ENCODE data around the gene ERP44. TPM values are rescaled to one million over a fixed set of nuclear protein-coding genes. Genes with fewer than 3 reads are reported as not detected.

Gene ERP44
- total RNA-seq, 1 experiment from 2014 or later, result 10.1 TPM

- BruUV-seq (replicated peaks), result no TSS peak
- ChIA-PET POLR2A (no interaction called here), CTCF (no interaction called here)
- no peaks in the 10 kb centered on the region; the same call in none of the 2 replicates for H3K36me3 ChIP-seq (ENCODE audit: control insufficient read depth, insufficient read depth, low read length)
- no peak overlapping the region for H3K27ac ChIP-seq (ENCODE audit: low read length)
- no peaks in the 10 kb centered on the region for H3K9me3 ChIP-seq (ENCODE audit: control insufficient read depth, insufficient read depth, low read depth, low read length)
- ATAC-seq, result no peak
- DNase-seq (ENCODE audit: low read depth, low spot score), result no peak
- H3K4me1 ChIP-seq (ENCODE audit: control insufficient read depth, insufficient read depth, low read length), result no peaks in the 10 kb centered on the region
- no peak overlapping the region for H3K4me3 ChIP-seq (ENCODE audit: low read depth in 2 of 2, low read length in 2 of 2)
- TF ChIP-seq CTCF (IDR thresholded peaks at IDR 0.05), result no peak
- TF ChIP-seq, protein P1, sequence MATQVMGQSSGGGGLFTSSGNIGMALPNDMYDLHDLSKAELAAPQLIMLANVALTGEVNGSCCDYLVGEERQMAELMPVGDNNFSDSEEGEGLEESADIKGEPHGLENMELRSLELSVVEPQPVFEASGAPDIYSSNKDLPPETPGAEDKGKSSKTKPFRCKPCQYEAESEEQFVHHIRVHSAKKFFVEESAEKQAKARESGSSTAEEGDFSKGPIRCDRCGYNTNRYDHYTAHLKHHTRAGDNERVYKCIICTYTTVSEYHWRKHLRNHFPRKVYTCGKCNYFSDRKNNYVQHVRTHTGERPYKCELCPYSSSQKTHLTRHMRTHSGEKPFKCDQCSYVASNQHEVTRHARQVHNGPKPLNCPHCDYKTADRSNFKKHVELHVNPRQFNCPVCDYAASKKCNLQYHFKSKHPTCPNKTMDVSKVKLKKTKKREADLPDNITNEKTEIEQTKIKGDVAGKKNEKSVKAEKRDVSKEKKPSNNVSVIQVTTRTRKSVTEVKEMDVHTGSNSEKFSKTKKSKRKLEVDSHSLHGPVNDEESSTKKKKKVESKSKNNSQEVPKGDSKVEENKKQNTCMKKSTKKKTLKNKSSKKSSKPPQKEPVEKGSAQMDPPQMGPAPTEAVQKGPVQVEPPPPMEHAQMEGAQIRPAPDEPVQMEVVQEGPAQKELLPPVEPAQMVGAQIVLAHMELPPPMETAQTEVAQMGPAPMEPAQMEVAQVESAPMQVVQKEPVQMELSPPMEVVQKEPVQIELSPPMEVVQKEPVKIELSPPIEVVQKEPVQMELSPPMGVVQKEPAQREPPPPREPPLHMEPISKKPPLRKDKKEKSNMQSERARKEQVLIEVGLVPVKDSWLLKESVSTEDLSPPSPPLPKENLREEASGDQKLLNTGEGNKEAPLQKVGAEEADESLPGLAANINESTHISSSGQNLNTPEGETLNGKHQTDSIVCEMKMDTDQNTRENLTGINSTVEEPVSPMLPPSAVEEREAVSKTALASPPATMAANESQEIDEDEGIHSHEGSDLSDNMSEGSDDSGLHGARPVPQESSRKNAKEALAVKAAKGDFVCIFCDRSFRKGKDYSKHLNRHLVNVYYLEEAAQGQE (IDR thresholded peaks at IDR 0.05; ENCODE audit: insufficient read depth in 1 of 2, low read depth in 2 of 2, low read length in 1 of 2), result no peak
- H3K27me3 ChIP-seq (ENCODE audit: control insufficient read depth, insufficient read depth, low read length), result no peaks in the 10 kb centered on the region
- intact Hi-C loops (cut with micrococcal nuclease; ENCODE audit: unreplicated experiment) (no loop called here), in situ Hi-C loops (cut with HindIII; ENCODE audit: low pct_unique_long_range_greater_than_20kb, low sequenced_read_pairs) (no loop called here)
Observed at GRCh38 chr9:100104314-100104713, 5.5 kb upstream of the ERP44 start.

- Histone ChIP-seq H3K36me3 (ENCODE audit: control insufficient read depth, insufficient read depth, low read length) (no peaks in the 10 kb centered on the region), H3K27me3 (ENCODE audit: control insufficient read depth, insufficient read depth, low read length) (no peaks in the 10 kb centered on the region), H3K27ac (ENCODE audit: low read length) (no peak overlapping the region), H3K4me3 (ENCODE audit: low read depth in 2 of 2, low read length in 2 of 2) (no peak overlapping the region), H3K9me3 (ENCODE audit: control insufficient read depth, insufficient read depth, low read depth, low read length) (no peaks in the 10 kb centered on the region), H3K4me1 (ENCODE audit: control insufficient read depth, insufficient read depth, low read length) (peaks cover 7% of the 10 kb centered on the region; the same call in 1 of the 2 replicates)
- in situ Hi-C loops (cut with HindIII; ENCODE audit: low pct_unique_long_range_greater_than_20kb, low sequenced_read_pairs) (no loop called here), intact Hi-C loops (cut with micrococcal nuclease; ENCODE audit: unreplicated experiment) (no loop called here)
- no peak for ATAC-seq
- ChIA-PET POLR2A (interaction anchor here (0.6 kb wide), 1 partner anchor 1697 kb away, joined by 4 read pairs; no protein-coding TSS in a partner anchor), CTCF (no interaction called here)
- DNase-seq (ENCODE audit: low read depth, low spot score), result no peak
- TF ChIP-seq, protein P1 (IDR thresholded peaks at IDR 0.05; ENCODE audit: insufficient read depth in 1 of 2, low read depth in 2 of 2, low read length in 1 of 2), result no peak
- no peak for TF ChIP-seq POLR2AphosphoS5 (IDR thresholded peaks at IDR 0.05; ENCODE audit: low read depth, low read length)
- no peak for TF ChIP-seq SIN3A (IDR thresholded peaks at IDR 0.05; ENCODE audit: borderline replicate concordance, insufficient read depth, low read depth, low read length)
- TF ChIP-seq CTCF (IDR thresholded peaks at IDR 0.05), result no peak
- no peak for TF ChIP-seq TCF7L2 (IDR thresholded peaks at IDR 0.05; ENCODE audit: low read depth, low read length)
- TSS peak; percentile 60 for BruUV-seq (replicated peaks)
Observed at GRCh38 chr9:100101608-100102007, 2.8 kb upstream of the ERP44 start.

All from Panc1 (cell line).